Fibroblast of gingiva (primary cell): ENCODE data around the gene SLC12A8.
A peak's percentile ranks its signal among the peaks of the same experiment; 100 is the strongest.

Experiments
- DNase-seq: peaks from one replicate; pipeline ENCODE4 v3.0.0-alpha.2; 2011; ENCODE audit warnings: low read depth

SLC12A8 gene

DNA sequence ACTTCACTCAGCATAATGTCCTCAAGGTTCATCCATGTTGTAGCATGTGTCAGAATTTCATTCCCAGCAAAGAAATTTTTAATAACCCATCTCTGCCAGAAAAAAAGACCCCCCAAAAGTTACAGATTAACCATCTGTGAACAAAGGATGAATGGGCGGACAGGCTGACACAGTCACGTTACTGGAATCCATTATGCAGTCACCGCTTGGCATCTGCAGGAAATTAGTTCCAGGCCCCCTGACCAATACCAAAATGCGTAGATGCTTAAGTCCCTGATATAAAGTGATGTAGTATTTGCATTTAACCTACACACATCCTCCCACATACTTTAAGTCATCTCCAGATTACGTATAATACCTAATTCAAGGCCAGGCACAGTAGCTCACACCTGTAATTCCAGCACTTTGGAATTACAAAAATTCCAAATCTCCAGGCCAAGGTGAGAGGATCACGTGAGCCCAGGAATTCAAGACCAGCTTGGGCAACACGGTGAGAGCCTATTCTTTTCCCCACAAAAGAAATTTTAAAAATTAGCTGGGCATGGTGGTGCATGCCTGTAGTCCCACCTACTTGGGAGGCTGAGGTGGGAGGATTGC is 1.5 kb upstream of the SLC12A8 start:
- peak; percentile 40 for DNase-seq

GRCh38 chr3:125213364-125213755 is 812 bp upstream of the SLC12A8 start:
- no peak for DNase-seq

DNA sequence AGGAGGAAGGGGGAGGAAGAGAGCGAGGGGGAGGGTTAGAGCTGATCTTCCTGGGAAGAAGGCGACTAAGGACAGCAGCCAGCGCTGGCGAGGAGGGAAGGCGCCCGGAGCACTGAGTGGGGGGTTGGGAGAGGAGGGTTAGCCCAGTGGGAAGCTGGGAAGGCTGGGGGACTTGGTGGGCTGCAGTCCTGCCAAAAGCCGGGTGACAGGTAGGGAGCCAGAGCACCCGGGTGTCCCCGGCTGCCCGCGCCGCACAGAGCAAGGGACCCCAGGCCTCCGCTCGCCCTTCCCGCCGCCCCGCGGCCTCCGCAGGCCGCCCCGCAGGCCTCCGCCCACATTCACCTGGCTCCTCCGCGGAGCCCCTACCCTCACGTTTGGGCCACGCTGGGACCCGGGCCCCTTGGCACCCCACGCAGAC is 448 bp downstream of the SLC12A8 start:
- no peak for DNase-seq

DNA sequence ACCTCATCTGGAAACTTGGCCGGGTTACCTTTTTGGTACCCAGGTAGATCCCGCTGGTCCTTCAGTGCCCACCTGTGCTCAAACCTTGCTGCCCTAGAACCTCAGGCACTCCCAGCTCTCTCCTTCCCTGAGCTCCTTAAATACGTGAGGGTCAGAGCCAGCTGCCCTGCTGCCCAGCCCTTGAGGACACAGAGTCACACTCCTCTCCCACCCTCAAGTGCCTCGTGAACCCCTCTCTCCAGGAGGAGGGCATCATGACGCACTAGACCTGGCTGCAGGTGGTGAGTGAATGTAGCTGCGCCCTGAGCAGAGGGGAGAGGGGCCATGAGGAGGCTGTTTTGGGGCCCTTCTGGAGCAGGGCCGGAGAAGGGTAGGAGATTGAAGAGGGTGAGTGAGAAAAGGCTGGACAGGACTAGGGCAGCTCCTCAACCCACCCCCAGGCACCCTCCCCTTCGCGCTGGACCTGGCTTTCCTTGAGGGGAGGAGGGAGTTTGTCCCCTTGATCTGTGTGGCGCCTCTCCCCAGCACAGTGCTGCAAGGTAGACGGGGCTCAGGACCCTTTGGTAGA is 941 bp downstream of the SLC12A8 start:
- DNase-seq = no peak

DNA sequence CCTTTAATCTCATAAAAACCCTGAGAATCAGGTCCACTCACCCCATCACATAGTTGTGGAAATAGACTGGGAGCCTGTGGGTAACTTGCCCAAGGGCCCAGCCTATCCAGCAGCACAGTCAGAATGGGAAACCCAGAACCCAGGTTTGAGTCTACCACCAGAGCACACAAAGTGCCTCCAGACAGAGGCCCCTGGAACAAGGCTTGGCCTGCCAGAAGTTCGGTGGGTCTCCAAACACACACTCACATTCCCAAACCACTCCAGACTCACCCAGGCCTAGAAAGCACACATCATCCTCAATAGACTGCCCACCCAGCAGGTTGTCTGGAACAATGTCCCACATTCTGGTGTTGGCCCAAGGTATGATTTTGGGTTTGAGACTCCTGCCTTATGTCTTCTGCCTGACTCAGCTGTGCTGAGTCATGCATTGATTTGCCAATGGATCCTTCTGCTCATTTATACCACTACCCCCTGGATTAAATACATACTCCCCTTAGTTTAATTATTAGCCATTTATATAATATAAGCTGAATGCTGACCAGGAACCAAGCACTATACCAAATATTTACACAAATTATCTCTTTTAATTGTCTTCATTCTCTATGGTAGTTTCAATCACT is 4.5 kb downstream of the SLC12A8 start:
- DNase-seq = no peak

GRCh38 chr3:125207507-125207906 is 5.0 kb downstream of the SLC12A8 start:
- DNase-seq = no peak

DNA sequence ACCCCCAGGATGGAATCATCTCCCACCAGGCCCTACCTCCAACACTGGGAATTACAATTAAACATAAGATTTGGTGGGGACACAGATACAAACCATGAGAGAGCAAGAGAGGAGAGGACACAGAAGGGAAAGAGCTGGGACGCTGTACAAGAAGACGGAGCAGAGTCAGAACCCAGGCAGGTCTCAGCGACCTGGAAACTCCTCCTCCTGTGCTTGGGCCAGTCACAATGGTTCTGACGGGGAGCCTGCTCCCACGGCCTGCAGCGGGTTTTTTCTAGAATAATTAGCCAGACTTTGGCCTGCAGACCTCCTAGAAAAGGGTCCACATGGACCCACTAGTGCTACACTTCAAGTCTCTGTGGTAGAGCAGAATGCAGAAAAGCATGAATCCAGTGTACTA is 5.6 kb downstream of the SLC12A8 start:
- DNase-seq = no peak

GRCh38 chr3:125203731-125204130 is 8.8 kb downstream of the SLC12A8 start:
- DNase-seq = no peak

GRCh38 chr3:125202197-125202596 is 10.4 kb downstream of the SLC12A8 start:
- DNase-seq = no peak

DNA sequence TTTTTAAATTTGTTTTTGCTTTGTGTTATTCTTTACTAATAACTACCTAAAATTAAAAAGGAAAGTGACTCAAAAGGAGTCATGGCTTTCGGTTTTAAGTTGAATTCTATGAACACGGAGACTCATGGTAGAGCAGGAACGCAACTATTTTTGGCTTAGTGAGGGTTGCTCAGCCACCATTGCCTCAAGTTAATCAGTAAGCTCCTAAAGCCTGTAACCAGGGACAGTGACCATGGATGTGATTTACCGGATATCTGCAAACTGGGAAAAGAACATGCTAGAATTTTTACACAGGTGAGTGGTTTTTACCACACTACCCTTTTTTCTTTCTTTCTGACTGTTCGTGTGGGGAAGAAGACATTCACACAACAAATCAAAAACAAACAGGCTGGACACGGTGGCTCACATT is 11.8 kb downstream of the SLC12A8 start:
- DNase-seq = no peak

- DNase-seq = peak; percentile 93
These were observed 17.5 kb downstream of the SLC12A8 start for GRCh38 chr3:125194849-125195601.

- no peak for DNase-seq
These were observed 18.3 kb downstream of the SLC12A8 start for GRCh38 chr3:125194061-125194848.

DNA sequence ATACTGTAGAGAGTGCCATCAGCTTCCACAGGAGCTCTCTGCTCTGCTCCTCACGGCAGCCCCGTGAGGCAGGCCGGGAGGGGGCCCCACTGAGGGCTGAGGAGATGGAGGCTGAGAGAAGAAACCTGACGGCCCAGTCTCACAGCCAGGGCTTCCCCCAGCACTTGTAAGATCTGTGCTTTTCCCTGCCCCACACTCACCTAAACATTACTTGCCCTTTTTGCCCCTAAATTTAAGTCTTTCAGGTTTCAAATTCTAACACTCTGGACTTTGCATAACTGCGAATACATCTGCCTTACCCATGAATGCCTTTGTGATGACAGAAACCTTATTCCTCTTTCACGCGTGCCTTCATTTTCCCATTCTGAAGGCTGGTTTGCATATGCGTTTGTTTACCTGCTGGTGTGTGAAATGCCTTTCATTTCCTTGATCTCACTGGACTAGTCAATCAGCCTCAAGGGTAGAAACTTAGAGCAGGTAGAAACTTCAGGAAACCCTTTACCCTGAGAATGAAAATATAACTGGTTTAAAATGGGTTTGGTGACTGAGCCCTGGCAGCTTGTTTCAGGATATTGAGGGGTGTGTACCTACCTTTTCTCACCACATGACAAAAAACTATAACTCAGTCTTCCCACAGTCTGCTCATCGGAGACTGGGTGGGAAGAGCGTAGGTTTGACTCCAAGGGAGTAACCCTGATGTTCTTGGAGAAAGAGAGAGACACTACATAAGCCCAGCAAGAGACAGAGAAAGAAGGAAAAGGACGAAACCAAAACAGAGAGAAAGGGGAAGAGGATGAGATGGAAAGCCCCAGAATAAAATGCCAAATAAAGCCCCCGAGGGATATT is 20.1 kb downstream of the SLC12A8 start:
- no peak for DNase-seq

GRCh38 chr3:125191730-125192129 is 20.8 kb downstream of the SLC12A8 start:
- no peak for DNase-seq

DNA sequence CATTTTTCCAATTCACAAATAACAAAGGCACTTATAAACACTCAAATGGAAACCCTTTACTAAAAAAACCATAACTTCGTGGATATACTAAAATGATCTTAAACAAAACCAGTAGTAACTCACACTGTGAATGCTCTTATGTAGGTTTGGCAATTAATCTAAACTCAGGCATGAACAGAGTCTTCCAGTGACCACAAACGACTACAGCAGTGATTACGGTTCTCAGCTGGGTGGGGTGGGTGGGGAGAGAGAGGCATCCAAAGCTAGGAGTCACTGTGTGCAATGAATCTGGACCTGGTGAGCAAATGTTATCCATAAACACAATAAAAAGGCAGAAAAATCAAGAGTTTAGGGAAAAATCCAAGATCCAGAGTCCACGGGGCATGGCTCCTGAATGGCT is 21.3 kb downstream of the SLC12A8 start:
- no peak for DNase-seq

DNA sequence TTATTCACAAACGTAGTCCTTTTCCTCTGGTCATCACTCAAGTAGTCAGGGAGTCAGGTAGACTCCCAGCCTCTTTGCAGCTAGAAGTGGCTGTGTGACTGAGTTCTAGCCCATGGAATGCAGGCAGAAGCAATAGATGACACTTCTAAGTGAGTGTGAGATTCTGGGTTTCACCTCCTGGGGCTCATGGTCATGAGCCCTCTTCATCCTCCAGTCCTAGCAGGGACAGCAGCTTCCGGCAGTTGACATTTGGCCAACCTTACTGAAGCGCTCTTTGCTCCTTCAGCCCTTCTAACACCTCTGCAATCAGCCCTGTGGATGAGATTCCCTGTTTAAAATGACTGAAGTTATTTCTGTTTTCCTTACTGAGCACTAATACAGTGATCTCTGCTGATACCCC is 21.8 kb downstream of the SLC12A8 start:
- DNase-seq = no peak

GRCh38 chr3:125189378-125190165 is 23.0 kb downstream of the SLC12A8 start:
- no peak for DNase-seq

DNA sequence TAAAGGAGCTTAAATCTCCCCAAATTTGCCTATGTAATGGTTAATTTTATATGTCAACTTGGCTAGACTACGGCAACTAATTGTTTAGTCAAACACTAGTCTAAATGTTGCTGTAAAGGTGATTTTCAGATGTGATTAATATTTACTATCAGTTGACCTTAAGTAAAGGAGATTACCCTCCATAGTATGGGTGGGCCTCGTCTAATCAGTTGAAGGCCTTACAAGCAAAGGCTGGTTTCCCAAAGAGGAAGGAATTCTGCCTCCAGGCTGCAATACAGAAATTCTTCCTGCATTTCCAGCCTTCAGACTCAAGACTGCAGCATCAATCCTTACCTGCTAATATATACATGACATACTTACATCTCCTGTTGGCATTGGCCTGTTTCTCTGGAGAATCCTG is 23.6 kb downstream of the SLC12A8 start:
- DNase-seq = no peak

- DNase-seq = no peak
These were observed 25.0 kb downstream of the SLC12A8 start for GRCh38 chr3:125187599-125187910.

GRCh38 chr3:125186800-125187598 is 25.5 kb downstream of the SLC12A8 start:
- DNase-seq = no peak
